ENCODE results near the gene AQP9. TPM values are rescaled to one million over a fixed set of nuclear protein-coding genes. Genes with fewer than 3 reads are reported as not detected.

The AQP9 gene
- total and polyA plus RNA-seq, 2 of the 8 experiments (the other 6 are each of a cell fraction or from before 2014, with no cell fraction given): not detected

GRCh38 chr15:58165661-58166060, 27.5 kb downstream of the AQP9 start:
- no peak overlapping the region for H4K8ac ChIP-seq (ENCODE audit: extremely low read depth, insufficient read depth, low read length)
- no peak overlapping the region for H2BK15ac ChIP-seq (ENCODE audit: low read length)
- no peak overlapping the region for H2BK120ac ChIP-seq (replicated peaks; ENCODE audit: low read depth, low read length)
- no peaks in the 10 kb centered on the region for H3K79me2 ChIP-seq (ENCODE audit: control insufficient read depth in 1 of 2, insufficient read depth in 2 of 2, low read length in 2 of 2)
- no peak overlapping the region for H2AFZ ChIP-seq (ENCODE audit: low read length)
- H3K56ac ChIP-seq (replicated peaks; ENCODE audit: insufficient read length, low read depth, low read length): no peak overlapping the region
- H3K27ac ChIP-seq (ENCODE audit: low read depth, low read length): no peak overlapping the region
- H4K20me1 ChIP-seq (replicated peaks in 1 of 2; ENCODE audit: control insufficient read depth in 1 of 2, insufficient read depth in 2 of 2, low read length in 2 of 2): no peaks in the 10 kb centered on the region
- no peak for DNase-seq (ENCODE audit: low read depth in 1 of 2, low spot score in 2 of 2)
- H3K36me3 ChIP-seq (ENCODE audit: control insufficient read depth in 2 of 4, insufficient read depth in 4 of 4, low read length in 3 of 4): no peaks in the 10 kb centered on the region
- no peak overlapping the region for H3K23ac ChIP-seq (ENCODE audit: insufficient read length)
- no peak overlapping the region for H2BK12ac ChIP-seq (ENCODE audit: low read depth, low read length)
- no peaks in the 10 kb centered on the region for H3K4me1 ChIP-seq (replicated peaks in 1 of 4; ENCODE audit: control insufficient read depth in 3 of 4, insufficient read depth in 4 of 4, low read length in 3 of 4)
- H3K79me1 ChIP-seq (ENCODE audit: low read depth, low read length): no peaks in the 10 kb centered on the region
- H3K27me3 ChIP-seq (replicated peaks in 1 of 4; ENCODE audit: control insufficient read depth in 3 of 4, extremely low read depth in 1 of 4, insufficient read depth in 3 of 4, low read length in 3 of 4): no peaks in the 10 kb centered on the region; a peak in 1 of 7 replicates
- no peak overlapping the region for H3K4me3 ChIP-seq (ENCODE audit: extremely low read depth in 1 of 4, insufficient read depth in 2 of 4, low read depth in 3 of 4, low read length in 4 of 4)
- H3K4ac ChIP-seq (replicated peaks; ENCODE audit: insufficient read length, low read depth, low read length): no peak overlapping the region
- no peak overlapping the region for H3K18ac ChIP-seq (ENCODE audit: extremely low read depth, low read length)
- CTCF ChIA-PET (ENCODE audit: partially characterized antibody): interaction anchor here (1.1 to 2.0 kb wide), 3 partner anchors 17 to 414 kb away, joined by 3 to 5 read pairs (median 4); no protein-coding TSS in a partner anchor
- H2BK5ac ChIP-seq (ENCODE audit: low read depth, low read length): no peak overlapping the region
- no peak overlapping the region for H3K9ac ChIP-seq (replicated peaks in 1 of 4; ENCODE audit: extremely low read depth in 1 of 4, low read depth in 3 of 4, low read length in 3 of 4)
- no peak overlapping the region for H3K4me2 ChIP-seq (ENCODE audit: insufficient read depth in 1 of 2, low read depth in 2 of 2, low read length in 2 of 2)
- H4K91ac ChIP-seq (replicated peaks; ENCODE audit: insufficient read length, low read length): no peak overlapping the region
- no peak for FAIRE-seq
- no peaks in the 10 kb centered on the region for H3K9me3 ChIP-seq (ENCODE audit: insufficient read depth in 2 of 2, low read depth in 1 of 2, low read length in 1 of 2)
- H2AK5ac ChIP-seq (ENCODE audit: low read depth, low read length): no peak overlapping the region
- H3K14ac ChIP-seq (ENCODE audit: insufficient read length): no peak overlapping the region
- TF ChIP-seq SAP30 (IDR thresholded peaks at IDR 0.05; ENCODE audit: insufficient read depth, insufficient replicate concordance, low read length) (no peak), POU5F1 (IDR thresholded peaks at IDR 0.05; ENCODE audit: low read depth, low read length) (no peak), EP300 (IDR thresholded peaks at IDR 0.05; ENCODE audit: borderline replicate concordance in 1 of 2, low read depth in 2 of 2, low read length in 2 of 2) (no peak), CEBPB (IDR thresholded peaks at IDR 0.05; ENCODE audit: low read depth, low read length) (no peak), ASH2L (IDR thresholded peaks at IDR 0.05; ENCODE audit: low read length) (no peak), CHD1 (IDR thresholded peaks at IDR 0.05; ENCODE audit: low read depth, low read length) (no peak), EZH2 (IDR thresholded peaks at IDR 0.05; ENCODE audit: low read depth, low read length, severe bottlenecking) (no peak), HDAC2 (IDR thresholded peaks at IDR 0.05; ENCODE audit: borderline replicate concordance in 1 of 2, low read depth in 2 of 2, low read length in 2 of 2) (no peak), PHF8 (conservative IDR thresholded peaks at IDR 0.05; ENCODE audit: low read depth, low read length) (no peak)
- 0 out of 2 replicates have a peak, but pooled peaks cover 2% of the 10 kb centered on the region for H3K23me2 ChIP-seq (ENCODE audit: low read depth, low read length)
- H2BK20ac ChIP-seq (ENCODE audit: low read length): no peak overlapping the region
- POLR2A ChIA-PET (ENCODE audit: partially characterized antibody): no interaction called here
- H4K5ac ChIP-seq (ENCODE audit: insufficient read length, low read depth, low read length): no peak overlapping the region
